Neural cell (in vitro differentiated cells): ENCODE measurements around the gene ICAM2.

Experiments used
- CTCF ChIP-seq: fragments of 450-650 bp; IDR thresholded peaks from 2 replicates; pipeline ENCODE4 v1.5.1; 2014; ENCODE audit warnings: antibody characterized with exemption, mild to moderate bottlenecking, moderate library complexity; ENCODE audit not compliant: poor library complexity, severe bottlenecking
- EZH2 ChIP-seq: fragments of 200-600, 300-800 bp; shearing (Covaris generic), sonication (generic); IDR thresholded peaks from 2 replicates; pipeline ENCODE4 v1.6.1; 2014; ENCODE audit warnings: antibody characterized with exemption, low read length, borderline replicate concordance, mild to moderate bottlenecking; ENCODE audit not compliant: insufficient read depth, poor library complexity, severe bottlenecking
- POLR2AphosphoS5 ChIP-seq: IDR thresholded peaks from 2 replicates; pipeline ENCODE4 v1.6.1; 2012

- TF ChIP-seq CTCF: no peak
- TF ChIP-seq POLR2AphosphoS5: no peak
- no peak for TF ChIP-seq EZH2
These were observed 17.4 kb upstream of the ICAM2 start for GRCh38 chr17:64037802-64038201.
